HepG2 (cell line): ENCODE data around the gene FAM83G. TPM values are rescaled to one million over a fixed set of nuclear protein-coding genes. Genes with fewer than 3 reads are reported as not detected.

ENCODE experiments used
- REXO4 ChIP-seq: sonication (generic); formaldehyde crosslinking; IDR thresholded peaks from 2 replicates; pipeline ENCODE4 v1.8.0; 2022; ENCODE audit warnings: missing genetic modification reagents, mild to moderate bottlenecking, borderline replicate concordance
- TBL1XR1 ChIP-seq: fragments of 150-350 bp; IDR thresholded peaks from 2 replicates; pipeline ENCODE4 v1.6.1; 2014; ENCODE audit warnings: borderline replicate concordance, low read length; ENCODE audit not compliant: partially characterized antibody
- ZFP36 ChIP-seq: fragments of 150-350 bp; IDR thresholded peaks from 2 replicates; pipeline ENCODE4 v1.6.1; 2018; ENCODE audit warnings: borderline replicate concordance, low read length, low read depth; ENCODE audit not compliant: partially characterized antibody
- ZNF318 ChIP-seq: sonication (generic); formaldehyde crosslinking; IDR thresholded peaks from 2 replicates; pipeline ENCODE4 v1.4.0; 2020; ENCODE audit warnings: mild to moderate bottlenecking, missing genetic modification reagents
- polyA plus RNA-seq, 8 experiments: library from polyadenylated mRNA; depleted of rRNA in 3 of 8; stranded (reverse) in 7 of 8; unstranded in 1 of 8; fragments of >200 nt; fragmentation: Illumina TruSeq in 4 of 8; extraction: Trizol in 4 of 8; gene quantifications; 2 replicates each; pipeline versions ENCODE4 v1.2.1 to v1.2.3, GENCODE V29; 2011 to 2016; ENCODE audit warnings: low read depth in 4 of 8, missing spikeins in 1 of 8, mixed read lengths in 1 of 8; ENCODE audit not compliant: insufficient read depth in 1 of 8
- total RNA-seq, 5 experiments: library from RNA; depleted of rRNA; stranded (reverse); fragments of >200 nt; fragmentation: Illumina TruSeq; extraction: Trizol; gene quantifications; 2 replicates each; pipeline ENCODE4 v1.2.3, GENCODE V29; 2016; ENCODE audit warnings: low read depth in 1 of 5

FAM83G gene
- total and polyA plus RNA-seq, 2 of the 13 experiments (the other 11 are each of a cell fraction or from before 2014, with no cell fraction given), result 13.7 to 18.6 TPM

- TF ChIP-seq ZNF318 (CRISPR knock-in tag) (no peak), TBL1XR1 (no peak), ZFP36 (peak; percentile 93), REXO4 (no peak)
Observed at GRCh38 chr17:19015428-19015827, 10.9 kb upstream of the FAM83G start (continued).
